H1 (cell line): ENCODE measurements around the gene EMD. TPM values are rescaled to one million over a fixed set of nuclear protein-coding genes. Genes with fewer than 3 reads are reported as not detected.

ENCODE experiments used
- CTCF ChIA-PET: fragments of 300-600 bp; sonication (Branson Sonifier 250); formaldehyde crosslinking; loops from one replicate; lab custom pipeline; 2021; ENCODE audit not compliant: partially characterized antibody; lab: Charles Lee
- POLR2A ChIA-PET: fragments of 300-600 bp; sonication (Branson Sonifier 250); formaldehyde crosslinking; loops from one replicate; lab custom pipeline; 2021; ENCODE audit warnings: inconsistent platforms; ENCODE audit not compliant: partially characterized antibody; lab: Charles Lee
- DNase-seq, 2 experiments: peaks; one replicate each; pipeline versions ENCODE4 v3.0.0 to v3.0.0-alpha.2; 2010 to 2022; ENCODE audit warnings: low spot score in 2 of 2, low read depth in 1 of 2, mixed read lengths in 1 of 2
- FAIRE-seq: peaks from 2 replicates; lab custom pipeline; 2011; peaks lifted over from hg19 to GRCh38; lab: Jason Lieb, UNC
- H2AFZ ChIP-seq: 2 replicates; pipeline ENCODE4 v1.8.1; 2012; ENCODE audit warnings: low read length, inconsistent platforms
- H2AK5ac ChIP-seq: 2 replicates; pipeline ENCODE4 v1.6.1; 2013; ENCODE audit warnings: low read depth, low read length
- H2BK120ac ChIP-seq: replicated peaks from 2 replicates; pipeline ENCODE3; 2013; ENCODE audit warnings: low read depth, low read length, inconsistent platforms
- H2BK12ac ChIP-seq: 2 replicates; pipeline ENCODE4 v1.6.1; 2013; ENCODE audit warnings: low read depth, low read length
- H2BK15ac ChIP-seq: 2 replicates; pipeline ENCODE4 v1.6.1; 2013; ENCODE audit warnings: low read length
- H2BK20ac ChIP-seq: 2 replicates; pipeline ENCODE4 v1.6.1; 2013; ENCODE audit warnings: low read length
- H2BK5ac ChIP-seq: 2 replicates; pipeline ENCODE4 v1.6.1; 2013; ENCODE audit warnings: low read depth, low read length
- H3K14ac ChIP-seq: 2 replicates; pipeline ENCODE4 v1.6.1; 2013; ENCODE audit warnings: inconsistent platforms; ENCODE audit not compliant: insufficient read length
- H3K18ac ChIP-seq: 2 replicates; pipeline ENCODE4 v1.6.1; 2013; ENCODE audit warnings: low read length; ENCODE audit errors: extremely low read depth
- H3K23ac ChIP-seq: 2 replicates; pipeline ENCODE4 v1.6.1; 2013; ENCODE audit warnings: inconsistent platforms; ENCODE audit not compliant: insufficient read length
- H3K23me2 ChIP-seq: 2 replicates; pipeline ENCODE4 v1.6.1; 2013; ENCODE audit warnings: low read depth, low read length
- H3K27ac ChIP-seq: 2 replicates; pipeline ENCODE4 v1.6.1; 2011; ENCODE audit warnings: low read depth, low read length, inconsistent platforms
- H3K27me3 ChIP-seq, 4 experiments: replicated peaks in 1 of 4; 1 replicate in 1 of 4; 2 replicates in 3 of 4; pipeline versions ENCODE4 v1.6.1 to v1.8.1; 2011 to 2013; ENCODE audit warnings: low read length in 3 of 4, mild to moderate bottlenecking in 3 of 4, inconsistent platforms in 2 of 4, mixed read lengths in 2 of 4, moderate library complexity in 1 of 4; ENCODE audit not compliant: control insufficient read depth in 3 of 4, insufficient read depth in 3 of 4; ENCODE audit errors: extremely low read depth in 1 of 4
- H3K36me3 ChIP-seq, 4 experiments: 2 replicates each; pipeline versions ENCODE4 v1.6.1 to v1.8.1; 2011 to 2013; ENCODE audit warnings: mild to moderate bottlenecking in 4 of 4, low read length in 3 of 4, moderate library complexity in 2 of 4, control low read depth in 1 of 4, inconsistent platforms in 1 of 4; ENCODE audit not compliant: insufficient read depth in 4 of 4, control insufficient read depth in 2 of 4
- H3K4ac ChIP-seq: replicated peaks from 2 replicates; pipeline ENCODE3; 2013; ENCODE audit warnings: low read length, low read depth, mixed read lengths, inconsistent platforms; ENCODE audit not compliant: insufficient read length
- H3K4me1 ChIP-seq, 4 experiments: replicated peaks in 1 of 4; 1 replicate in 1 of 4; 2 replicates in 3 of 4; pipeline versions ENCODE4 v1.6.1 to v1.8.1; 2011 to 2013; ENCODE audit warnings: low read length in 3 of 4, inconsistent platforms in 2 of 4, mixed read lengths in 1 of 4; ENCODE audit not compliant: insufficient read depth in 4 of 4, control insufficient read depth in 3 of 4
- H3K4me2 ChIP-seq, 2 experiments: 2 replicates each; pipeline versions ENCODE4 v1.6.1 to v1.8.1; 2011 to 2013; ENCODE audit warnings: low read depth in 2 of 2, low read length in 2 of 2, control low read depth in 1 of 2, inconsistent platforms in 1 of 2, mild to moderate bottlenecking in 1 of 2; ENCODE audit not compliant: insufficient read depth in 1 of 2
- H3K4me3 ChIP-seq, 4 experiments: fragments of 200-600, 300-600 bp in 1 of 4; sonication (generic), shearing (Covaris generic), sonication (Bioruptor Twin) in 1 of 4; 2 replicates each; pipeline versions ENCODE4 v1.5.1 to v1.8.1; 2011 to 2016; ENCODE audit warnings: low read length in 4 of 4, low read depth in 3 of 4, control low read depth in 2 of 4, inconsistent platforms in 2 of 4, mild to moderate bottlenecking in 2 of 4, mixed read lengths in 1 of 4, moderate library complexity in 1 of 4; ENCODE audit not compliant: insufficient read depth in 2 of 4; ENCODE audit errors: extremely low read depth in 1 of 4
- H3K56ac ChIP-seq: replicated peaks from 2 replicates; pipeline ENCODE3; 2013; ENCODE audit warnings: low read depth, mild to moderate bottlenecking, mixed read lengths, low read length, inconsistent platforms; ENCODE audit not compliant: insufficient read length
- H3K79me1 ChIP-seq: 2 replicates; pipeline ENCODE4 v1.6.1; 2013; ENCODE audit warnings: low read depth, low read length, control low read depth
- H3K79me2 ChIP-seq, 2 experiments: 2 replicates each; pipeline versions ENCODE4 v1.6.1 to v1.8.1; 2012 to 2013; ENCODE audit warnings: low read length in 2 of 2, mild to moderate bottlenecking in 2 of 2, inconsistent platforms in 1 of 2; ENCODE audit not compliant: insufficient read depth in 2 of 2, control insufficient read depth in 1 of 2
- H3K9ac ChIP-seq, 4 experiments: replicated peaks in 1 of 4; 1 replicate in 1 of 4; 2 replicates in 3 of 4; pipeline versions ENCODE4 v1.6.1 to v1.8.1; 2011 to 2013; ENCODE audit warnings: low read depth in 3 of 4, low read length in 3 of 4, control low read depth in 2 of 4, mild to moderate bottlenecking in 2 of 4, moderate library complexity in 2 of 4, inconsistent platforms in 1 of 4; ENCODE audit errors: extremely low read depth in 1 of 4
- H3K9me3 ChIP-seq, 2 experiments: 2 replicates each; pipeline versions ENCODE4 v1.6.1 to v1.8.1; 2012 to 2013; ENCODE audit warnings: mild to moderate bottlenecking in 2 of 2, moderate library complexity in 2 of 2, control low read depth in 1 of 2, inconsistent platforms in 1 of 2, low read depth in 1 of 2, low read length in 1 of 2, mixed read lengths in 1 of 2; ENCODE audit not compliant: insufficient read depth in 2 of 2
- H4K20me1 ChIP-seq, 2 experiments: replicated peaks in 1 of 2; 2 replicates each; pipeline versions ENCODE3 to v1.8.1; 2011 to 2013; ENCODE audit warnings: inconsistent platforms in 2 of 2, low read length in 2 of 2, mild to moderate bottlenecking in 1 of 2; ENCODE audit not compliant: insufficient read depth in 2 of 2, control insufficient read depth in 1 of 2
- H4K5ac ChIP-seq: 2 replicates; pipeline ENCODE4 v1.6.1; 2013; ENCODE audit warnings: low read length, low read depth, mixed read lengths, inconsistent platforms; ENCODE audit not compliant: insufficient read length
- H4K8ac ChIP-seq: 2 replicates; pipeline ENCODE4 v1.8.0; 2013; ENCODE audit warnings: mild to moderate bottlenecking, moderate library complexity, low read length, inconsistent platforms; ENCODE audit not compliant: insufficient read depth; ENCODE audit errors: extremely low read depth
- H4K91ac ChIP-seq: replicated peaks from 2 replicates; pipeline ENCODE3; 2013; ENCODE audit warnings: low read length, mixed read lengths, inconsistent platforms; ENCODE audit not compliant: insufficient read length
- POLR2AphosphoS5 ChIP-seq: IDR thresholded peaks from 2 replicates; pipeline ENCODE4 v1.6.1; 2011; ENCODE audit warnings: low read depth, low read length
- TCF12 ChIP-seq: IDR thresholded peaks from 2 replicates; pipeline ENCODE4 v1.6.1; 2011; ENCODE audit warnings: low read depth, mild to moderate bottlenecking, low read length
- USF2 ChIP-seq: IDR thresholded peaks from 2 replicates; pipeline ENCODE4 v1.6.1; 2011; ENCODE audit warnings: low read length, improper control_type of control experiment
- WGBS, 2 experiments: shearing (Covaris generic) in 1 of 2; methylation state at CpG; one replicate each; pipeline versions ENCODE4 v1.1.6 to v1.1.7; 2013 to 2015; ENCODE audit warnings: low lambda C conversion rate in 2 of 2, mixed read lengths in 2 of 2, inconsistent platforms in 1 of 2, low coverage in 1 of 2, missing lambda C conversion rate in 1 of 2; ENCODE audit not compliant: insufficient replicate concordance in 2 of 2, insufficient coverage in 1 of 2, insufficient read length in 1 of 2; ENCODE audit errors: extremely low coverage in 1 of 2, missing lambda C conversion rate in 1 of 2; 5-methylcytosine and 5-hydroxymethylcytosine counted together
- polyA plus RNA-seq, 7 experiments: library from polyadenylated mRNA; depleted of rRNA in 3 of 7; stranded (reverse) in 5 of 7; unstranded in 2 of 7; fragments of >200 nt in 5 of 7; fragments of 200-250 nt in 2 of 7; gene quantifications; 1 replicate in 5 of 7; 2 replicates in 1 of 7; 4 replicates in 1 of 7; pipeline versions ENCODE4 v1.2.1 to v1.2.3, GENCODE V29; 2011 to 2013; ENCODE audit warnings: missing spikeins in 2 of 7, mixed read lengths in 2 of 7
- total RNA-seq: library from RNA; stranded (reverse); fragmentation: NEBNext Ultra II Directional; extraction: Animal tissue kit (Norgen Biotek cat#: 25700); gene quantifications from 2 replicates; pipeline ENCODE4 v1.2.1, GENCODE V29; 2021

The EMD gene
- total and polyA plus RNA-seq, 2 of the 8 experiments (the other 6 are each of a cell fraction or from before 2014, with no cell fraction given): 45.5 to 109 TPM

GRCh38 chrX:154352466-154352865 lies 26.6 kb upstream of the EMD start:
- no peaks in the 10 kb centered on the region for H3K9me3 ChIP-seq
- no peak overlapping the region for H4K8ac ChIP-seq
- no peaks in the 10 kb centered on the region for H3K23me2 ChIP-seq
- H3K4me3 ChIP-seq: no peak overlapping the region
- no peak overlapping the region for H3K18ac ChIP-seq
- H3K79me1 ChIP-seq: no peaks in the 10 kb centered on the region
- no peak overlapping the region for H4K5ac ChIP-seq
- H2BK20ac ChIP-seq: no peak overlapping the region
- no peaks in the 10 kb centered on the region for H3K4me1 ChIP-seq
- CTCF ChIA-PET: no interaction called here
- POLR2A ChIA-PET: interaction anchor here (15.6 kb wide), 1 partner anchor 13 kb away, joined by 348 read pairs; no protein-coding TSS in a partner anchor
- H3K4me2 ChIP-seq: no peak overlapping the region
- H4K91ac ChIP-seq: no peak overlapping the region
- no peak overlapping the region for H2AFZ ChIP-seq
- H2BK15ac ChIP-seq: no peak overlapping the region
- H4K20me1 ChIP-seq: peaks cover 0 to 28% of the 10 kb centered on the region in 2 experiments
- no peak overlapping the region for H3K14ac ChIP-seq
- no peak overlapping the region for H2BK5ac ChIP-seq
- no peak overlapping the region for H3K9ac ChIP-seq
- no peak overlapping the region for H3K56ac ChIP-seq
- no peak overlapping the region for H3K4ac ChIP-seq
- H2BK120ac ChIP-seq: no peak overlapping the region
- WGBS, 2 experiments: 93% methylated on average over 5 of the region's 13 CpGs; no CpG with 5 or more reads in 1 of the 2 experiments
- H3K27ac ChIP-seq: no peak overlapping the region
- peaks cover 33 to 93% (median 74%) of the 10 kb centered on the region in 4 experiments for H3K36me3 ChIP-seq
- no peak for FAIRE-seq
- H3K23ac ChIP-seq: no peak overlapping the region
- H2BK12ac ChIP-seq: no peak overlapping the region
- no peak overlapping the region for H2AK5ac ChIP-seq
- TF ChIP-seq POLR2AphosphoS5 (peak; percentile 27; the same call in 1 of the 2 replicates), TCF12 (no peak), USF2 (no peak)
- no peaks in the 10 kb centered on the region for H3K27me3 ChIP-seq
- DNase-seq: no peak
- no peaks in the 10 kb centered on the region for H3K79me2 ChIP-seq
